Activated T-cell treated with anti-CD3 and anti-CD28 coated beads for 24 hours (primary cell): Measurements from ENCODE around the gene MCC.

Experiments
- DNase-seq: peaks from one replicate; pipeline ENCODE4 v3.0.0-alpha.2; 2020; ENCODE audit warnings: low read depth

The MCC gene

DNA sequence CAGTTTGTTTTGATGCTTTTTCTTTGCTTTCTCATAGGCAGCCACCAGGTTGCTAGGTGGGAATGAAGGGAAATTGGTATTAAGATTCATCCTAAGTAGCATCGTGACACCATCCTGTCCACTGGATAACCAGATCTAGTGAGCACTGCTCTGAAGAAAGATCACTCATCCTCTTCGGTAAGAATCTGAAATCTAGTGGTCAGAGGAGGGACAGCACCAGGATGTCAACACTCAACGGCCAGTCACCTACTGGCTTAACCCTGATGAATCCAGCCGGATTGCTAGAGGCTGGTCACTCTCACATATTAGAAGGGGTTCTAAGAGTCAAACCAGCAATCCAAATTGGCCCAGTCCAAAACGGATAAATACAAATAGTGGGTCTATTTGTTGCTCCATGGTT, 460.8 kb downstream of the MCC start:
- no peak for DNase-seq

GRCh38 chr5:113027015-113027414, 461.2 kb downstream of the MCC start:
- no peak for DNase-seq

- no peak for DNase-seq
Observed at GRCh38 chr5:113026211-113026610, 462.0 kb downstream of the MCC start.

GRCh38 chr5:113025596-113025995, 462.7 kb downstream of the MCC start:
- DNase-seq = no peak

DNA sequence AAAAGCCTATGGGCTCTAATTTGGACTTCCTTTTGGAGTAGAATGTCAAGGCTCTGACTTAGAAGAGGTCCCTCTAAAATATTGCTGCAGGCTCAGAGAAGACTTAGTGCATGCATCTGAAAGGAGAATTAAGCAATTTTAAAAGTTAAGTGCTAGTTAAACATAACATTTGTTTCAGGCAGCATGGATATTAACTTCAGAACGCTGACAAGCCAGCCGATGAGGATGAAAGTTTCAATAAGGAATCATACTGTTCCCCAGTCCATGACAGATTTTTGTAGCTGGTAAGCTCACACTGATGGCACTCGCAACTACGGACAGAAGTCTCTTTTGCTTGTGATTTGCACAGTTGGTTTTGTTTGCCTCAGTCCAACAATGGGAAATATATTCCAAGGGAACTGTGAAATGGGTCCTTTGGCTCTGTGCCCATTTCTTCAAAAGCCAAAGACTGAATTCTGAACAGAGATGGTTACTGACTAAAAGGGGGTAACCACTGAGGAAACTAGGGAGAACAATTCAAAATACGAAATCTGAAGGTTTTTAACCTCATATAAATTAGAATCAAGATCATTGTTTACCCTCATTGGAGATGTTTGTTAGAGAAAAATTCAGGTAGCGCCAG, 464.1 kb downstream of the MCC start:
- DNase-seq = no peak

- DNase-seq = no peak
Observed at GRCh38 chr5:113022661-113023060, 465.6 kb downstream of the MCC start.

GRCh38 chr5:113020461-113021273, 467.6 kb downstream of the MCC start:
- no peak for DNase-seq

DNA sequence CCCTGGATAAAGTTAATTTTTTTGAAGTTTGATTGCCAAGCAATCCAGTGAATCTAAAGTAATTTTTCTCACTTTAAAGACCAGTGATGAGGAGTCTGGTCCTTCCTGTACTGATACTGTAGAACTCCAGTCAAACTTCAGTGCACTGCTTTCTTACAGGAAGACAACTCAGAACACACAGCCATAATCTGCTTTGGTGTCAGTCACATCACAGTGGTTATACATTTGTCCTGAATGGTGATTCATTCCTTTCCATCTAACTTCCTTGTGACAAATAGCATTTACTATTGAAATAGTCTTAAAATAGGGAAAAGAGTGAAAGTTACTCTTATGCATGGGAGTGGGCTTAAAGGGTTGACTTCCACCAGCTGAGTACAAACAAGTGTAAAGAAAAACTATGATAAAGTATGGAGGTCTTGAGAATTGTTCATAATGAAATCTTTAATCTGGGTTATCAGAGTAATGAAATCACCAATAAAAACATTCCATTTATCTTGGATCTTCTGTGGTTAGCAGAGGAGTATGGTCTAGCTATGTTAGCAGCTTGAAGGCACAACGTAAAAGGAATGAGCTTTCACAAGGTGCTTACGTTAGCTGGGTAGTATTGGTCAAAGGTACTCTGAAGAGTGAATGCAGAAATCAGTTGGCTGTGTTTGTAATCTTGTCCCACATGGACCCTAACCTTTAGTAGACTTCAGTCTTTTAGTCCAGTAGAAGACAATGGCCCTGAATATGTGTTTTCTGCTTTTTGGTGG, 470.2 kb downstream of the MCC start:
- no peak for DNase-seq

DNA sequence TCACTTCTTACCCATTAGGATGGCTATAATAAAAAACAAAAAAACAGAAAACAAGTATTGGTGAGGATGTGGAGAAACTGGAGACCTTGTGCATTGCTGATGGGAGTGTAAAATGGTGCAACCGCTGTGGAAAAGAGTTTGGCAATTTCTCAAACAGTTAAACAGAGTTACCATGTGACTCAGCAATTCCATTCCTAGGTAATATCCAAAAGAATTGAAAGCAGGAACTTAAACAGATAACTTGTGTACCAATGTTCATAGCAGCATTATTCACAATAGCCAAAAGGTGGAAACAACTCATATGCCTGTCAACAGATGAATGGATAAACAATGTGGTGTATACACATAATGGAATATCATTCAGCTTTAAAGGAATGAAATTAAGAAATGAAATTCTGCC, 482.8 kb downstream of the MCC start:
- no peak for DNase-seq

DNA sequence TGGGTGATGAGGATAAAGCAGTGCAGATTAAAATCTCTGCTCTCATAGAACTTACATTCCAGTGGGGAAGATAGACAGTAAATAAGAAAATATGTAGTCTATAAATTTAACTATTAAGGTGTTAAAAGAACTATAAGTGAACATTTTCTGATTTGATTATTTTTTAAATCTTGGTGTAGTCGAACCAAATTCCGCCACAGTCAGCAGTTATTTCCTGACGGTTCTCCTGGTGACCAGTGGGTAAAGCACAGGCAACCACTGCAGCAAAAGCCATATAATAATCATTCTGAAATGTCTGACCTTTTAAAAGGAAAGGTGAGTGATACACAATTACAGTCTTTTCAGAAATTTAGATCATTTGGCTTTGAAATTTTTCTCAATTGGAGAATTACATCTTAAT, 484.5 kb downstream of the MCC start:
- DNase-seq = no peak

DNA sequence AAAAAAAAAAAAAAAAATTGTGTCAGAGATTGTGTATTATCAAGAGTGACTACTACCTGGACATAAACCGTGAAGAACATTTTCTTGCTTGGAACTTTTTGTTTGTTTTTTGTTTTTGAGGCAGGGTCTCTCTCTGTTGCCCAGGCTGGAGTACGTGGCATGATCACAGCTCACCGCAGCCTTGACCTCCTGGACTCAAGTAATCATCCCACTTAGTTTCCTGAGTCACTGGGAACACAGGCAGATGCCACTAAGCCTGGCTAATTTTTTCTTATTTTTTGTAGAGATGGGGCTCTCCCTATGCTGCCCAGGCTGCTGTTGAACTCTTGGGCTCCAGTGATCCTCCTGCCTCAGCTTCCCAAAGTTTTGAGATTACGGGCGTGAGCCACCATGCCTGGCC, 485.8 kb downstream of the MCC start:
- DNase-seq = no peak

DNA sequence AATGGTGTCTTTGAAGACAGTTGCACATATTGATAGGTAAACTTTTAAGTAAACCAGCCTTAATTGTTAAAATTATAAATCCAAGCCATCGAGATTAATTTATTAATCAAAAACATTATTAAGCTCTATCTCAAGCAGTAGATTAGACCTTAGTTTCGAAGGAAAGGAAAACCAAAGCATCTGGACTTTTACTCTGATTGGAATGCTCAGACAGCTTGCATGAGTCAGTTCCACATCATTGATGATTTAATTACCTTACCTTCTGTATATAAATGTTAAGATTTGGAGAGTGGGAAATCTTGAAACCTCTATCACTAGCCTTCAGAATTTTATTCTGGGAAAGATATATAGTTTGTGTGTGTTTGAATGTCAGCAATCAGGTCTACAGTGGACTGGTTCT, 487.8 kb downstream of the MCC start:
- no peak for DNase-seq

DNA sequence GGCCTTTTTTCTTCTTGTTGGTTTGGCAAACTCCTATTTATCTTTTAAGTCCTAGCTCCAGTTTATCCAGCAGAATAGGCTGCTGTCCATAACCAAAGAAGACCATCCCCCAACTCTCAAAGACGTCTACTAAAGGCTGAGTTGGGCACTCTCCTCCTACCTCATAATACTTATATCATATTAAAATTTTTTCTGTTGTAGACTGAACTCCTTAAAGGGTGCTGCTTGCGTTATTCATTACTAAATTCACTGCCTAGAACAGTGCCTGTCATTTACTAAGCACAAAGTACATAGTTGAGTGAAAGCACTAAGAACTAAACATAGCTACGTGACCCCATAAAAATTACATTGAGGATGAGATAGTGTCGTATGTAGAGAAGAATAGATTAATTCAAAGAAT, 490.0 kb downstream of the MCC start:
- DNase-seq = no peak

- no peak for DNase-seq
Observed at GRCh38 chr5:112996830-112997374, 491.4 kb downstream of the MCC start.

DNA sequence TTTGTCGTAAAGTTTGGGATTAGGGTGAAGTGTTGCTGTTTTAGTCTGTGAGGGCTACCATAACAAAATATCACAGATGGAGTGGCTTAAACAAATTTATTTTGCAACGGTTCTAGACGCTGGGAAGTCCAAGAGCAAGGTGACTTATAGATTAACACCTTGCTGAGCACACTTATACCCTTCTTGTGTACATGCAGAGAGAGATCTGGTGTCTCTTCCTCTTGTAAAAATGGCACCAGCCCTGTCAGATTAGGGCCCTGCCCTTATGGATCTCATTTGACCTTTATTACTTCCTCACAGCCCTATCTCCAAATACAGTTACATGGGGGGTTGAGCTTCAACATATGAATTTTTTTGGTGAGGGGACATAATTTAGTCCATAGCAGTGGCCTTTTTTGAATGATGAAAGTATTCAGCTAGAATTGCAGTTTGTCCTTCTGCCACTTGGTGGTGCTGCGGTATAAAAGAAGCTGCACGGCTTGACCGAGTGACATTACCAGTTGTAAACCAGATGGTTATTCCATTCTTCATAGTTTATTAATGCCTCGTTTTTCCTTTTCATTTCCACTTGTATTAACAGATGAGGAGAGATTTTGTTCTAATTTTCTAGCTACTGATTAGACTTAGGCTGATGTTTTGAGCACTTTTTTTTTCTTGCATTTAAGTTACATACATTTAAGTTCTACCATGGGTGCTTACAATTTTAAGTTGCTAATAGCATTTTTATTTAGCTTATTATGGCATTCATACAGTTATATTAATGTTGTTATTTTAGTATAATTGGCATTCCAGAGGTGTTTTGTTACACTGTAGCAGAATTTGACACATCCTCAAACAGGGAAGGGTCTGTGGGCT, 492.3 kb downstream of the MCC start:
- peak; percentile 69 for DNase-seq

DNA sequence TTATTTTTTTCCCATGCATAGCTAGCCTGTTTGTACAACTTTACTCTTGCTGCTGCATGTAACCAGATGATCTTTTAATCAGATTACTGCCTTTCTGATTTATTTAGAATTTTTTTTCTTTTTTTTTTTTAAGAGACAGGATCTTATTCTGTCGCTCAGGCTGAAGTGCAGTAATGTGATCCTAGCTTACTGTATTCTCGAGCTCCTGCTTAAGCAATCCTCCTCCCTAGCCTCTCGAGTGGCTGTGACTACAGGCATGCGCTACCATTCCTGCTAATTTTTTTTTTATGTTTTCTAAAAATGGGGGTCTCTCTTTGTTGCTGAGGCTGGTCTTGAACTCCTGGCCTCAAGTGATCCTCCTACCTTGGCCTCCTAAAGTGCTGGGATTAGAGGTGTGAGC, 502.0 kb downstream of the MCC start:
- DNase-seq = no peak

- DNase-seq = no peak
Observed at GRCh38 chr5:112983363-112983762, 504.9 kb downstream of the MCC start.

DNA sequence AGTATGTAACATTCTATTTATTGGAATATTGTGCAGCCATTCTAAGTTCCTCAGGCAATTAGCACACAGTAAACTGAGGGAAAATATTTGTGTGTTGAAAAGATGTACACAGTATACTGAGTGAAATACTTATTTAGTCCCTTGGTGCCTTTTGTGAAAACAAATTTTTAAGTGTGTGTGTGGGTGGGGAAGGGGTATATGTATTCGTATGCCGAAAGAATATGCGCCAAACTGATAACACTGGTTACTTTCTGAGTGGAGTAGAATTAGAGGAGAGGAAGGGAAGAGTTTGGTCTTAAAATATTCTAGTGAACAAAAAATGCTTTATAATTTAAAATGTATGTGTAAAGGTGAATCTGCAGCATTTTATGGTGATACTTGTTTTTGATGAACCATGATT, 508.5 kb downstream of the MCC start:
- no peak for DNase-seq

GRCh38 chr5:112978836-112979235, 509.4 kb downstream of the MCC start:
- no peak for DNase-seq

DNA sequence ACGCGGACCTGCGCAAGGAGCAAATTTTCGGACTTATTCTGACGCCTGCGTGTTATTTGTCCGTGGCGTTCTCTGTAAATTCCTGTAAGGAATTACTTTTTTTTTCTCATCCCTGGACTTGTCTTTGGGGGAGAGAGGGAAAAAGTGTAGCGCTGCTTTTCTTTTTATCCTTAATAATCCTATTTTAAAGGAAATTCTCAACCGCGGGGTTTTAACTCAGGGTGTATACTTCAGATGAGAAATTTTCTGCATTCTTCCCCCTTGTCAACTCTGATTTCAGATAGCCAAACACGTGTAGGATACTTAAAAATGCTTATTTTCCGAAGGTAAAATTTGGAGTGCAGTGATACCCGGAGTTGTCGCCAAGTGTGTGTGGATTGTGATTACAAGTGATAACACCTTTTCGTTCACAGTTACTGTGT, 510.8 kb downstream of the MCC start:
- no peak for DNase-seq

GRCh38 chr5:112976432-112977309, 511.6 kb downstream of the MCC start, which contains the start of gene DCP2:
Gene DCP2, plus strand, starts transcription at chr5:112976798. Its CDS starts 136 bp downstream, at chr5:112976934.
- peak; percentile 91 for DNase-seq
